ENCODE measurements around the gene NFAT5.

Gene NFAT5

DNA sequence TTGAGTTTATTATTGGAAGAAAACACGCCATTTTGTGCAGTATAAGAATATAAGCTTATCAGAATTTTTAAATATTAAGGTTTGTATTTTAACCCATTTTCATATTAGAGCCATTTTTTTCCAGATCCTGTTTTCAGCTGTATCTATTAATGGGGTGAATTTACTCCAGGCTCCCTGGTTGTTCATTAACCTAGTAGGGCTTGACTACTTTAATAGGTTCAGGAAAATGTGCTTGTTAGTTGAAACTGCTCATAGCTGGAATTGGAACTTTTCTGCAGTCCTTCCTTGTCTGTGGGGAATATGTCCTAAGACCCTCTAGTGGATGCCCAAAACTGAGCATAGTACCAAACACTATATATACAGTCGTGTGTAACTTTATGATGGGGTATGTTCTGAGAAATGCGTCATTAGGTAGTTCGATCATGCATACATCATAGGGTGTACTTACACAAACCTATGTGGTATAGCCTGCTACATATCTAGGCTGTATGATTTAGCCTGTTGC lies 28.0 kb downstream of the NFAT5 start:
- H4K20me1 ChIP-seq (ENCODE audit: insufficient read depth, low read length): peaks cover 92% of the 10 kb centered on the region
- H3K27ac ChIP-seq (ENCODE audit: low read length): no peak overlapping the region
- peaks cover 100% of the 10 kb centered on the region for H3K79me2 ChIP-seq (ENCODE audit: low read length)
- no peak overlapping the region for H2AFZ ChIP-seq (ENCODE audit: low read depth, low read length)
- H3K4me1 ChIP-seq (ENCODE audit: low read length): peaks cover 8% of the 10 kb centered on the region
- TF ChIP-seq EZH2phosphoT487 (IDR thresholded peaks at IDR 0.05; ENCODE audit: low read depth): no peak
- TF ChIP-seq, protein P1, sequence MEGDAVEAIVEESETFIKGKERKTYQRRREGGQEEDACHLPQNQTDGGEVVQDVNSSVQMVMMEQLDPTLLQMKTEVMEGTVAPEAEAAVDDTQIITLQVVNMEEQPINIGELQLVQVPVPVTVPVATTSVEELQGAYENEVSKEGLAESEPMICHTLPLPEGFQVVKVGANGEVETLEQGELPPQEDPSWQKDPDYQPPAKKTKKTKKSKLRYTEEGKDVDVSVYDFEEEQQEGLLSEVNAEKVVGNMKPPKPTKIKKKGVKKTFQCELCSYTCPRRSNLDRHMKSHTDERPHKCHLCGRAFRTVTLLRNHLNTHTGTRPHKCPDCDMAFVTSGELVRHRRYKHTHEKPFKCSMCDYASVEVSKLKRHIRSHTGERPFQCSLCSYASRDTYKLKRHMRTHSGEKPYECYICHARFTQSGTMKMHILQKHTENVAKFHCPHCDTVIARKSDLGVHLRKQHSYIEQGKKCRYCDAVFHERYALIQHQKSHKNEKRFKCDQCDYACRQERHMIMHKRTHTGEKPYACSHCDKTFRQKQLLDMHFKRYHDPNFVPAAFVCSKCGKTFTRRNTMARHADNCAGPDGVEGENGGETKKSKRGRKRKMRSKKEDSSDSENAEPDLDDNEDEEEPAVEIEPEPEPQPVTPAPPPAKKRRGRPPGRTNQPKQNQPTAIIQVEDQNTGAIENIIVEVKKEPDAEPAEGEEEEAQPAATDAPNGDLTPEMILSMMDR (IDR thresholded peaks at IDR 0.05; ENCODE audit: low read depth, low read length): no peak
- H3K36me3 ChIP-seq (replicated peaks; ENCODE audit: low read depth, low read length): peaks cover 9% of the 10 kb centered on the region
- H3K4me3 ChIP-seq (ENCODE audit: low read length): no peak overlapping the region
- no peaks in the 10 kb centered on the region for H3K27me3 ChIP-seq (ENCODE audit: low read depth, low read length)
- H3K9ac ChIP-seq (ENCODE audit: low read length): no peak overlapping the region
- no peaks in the 10 kb centered on the region for H3K9me3 ChIP-seq (ENCODE audit: insufficient read depth, low read length)
- H3K4me2 ChIP-seq (ENCODE audit: low read length): no peak overlapping the region

DNA sequence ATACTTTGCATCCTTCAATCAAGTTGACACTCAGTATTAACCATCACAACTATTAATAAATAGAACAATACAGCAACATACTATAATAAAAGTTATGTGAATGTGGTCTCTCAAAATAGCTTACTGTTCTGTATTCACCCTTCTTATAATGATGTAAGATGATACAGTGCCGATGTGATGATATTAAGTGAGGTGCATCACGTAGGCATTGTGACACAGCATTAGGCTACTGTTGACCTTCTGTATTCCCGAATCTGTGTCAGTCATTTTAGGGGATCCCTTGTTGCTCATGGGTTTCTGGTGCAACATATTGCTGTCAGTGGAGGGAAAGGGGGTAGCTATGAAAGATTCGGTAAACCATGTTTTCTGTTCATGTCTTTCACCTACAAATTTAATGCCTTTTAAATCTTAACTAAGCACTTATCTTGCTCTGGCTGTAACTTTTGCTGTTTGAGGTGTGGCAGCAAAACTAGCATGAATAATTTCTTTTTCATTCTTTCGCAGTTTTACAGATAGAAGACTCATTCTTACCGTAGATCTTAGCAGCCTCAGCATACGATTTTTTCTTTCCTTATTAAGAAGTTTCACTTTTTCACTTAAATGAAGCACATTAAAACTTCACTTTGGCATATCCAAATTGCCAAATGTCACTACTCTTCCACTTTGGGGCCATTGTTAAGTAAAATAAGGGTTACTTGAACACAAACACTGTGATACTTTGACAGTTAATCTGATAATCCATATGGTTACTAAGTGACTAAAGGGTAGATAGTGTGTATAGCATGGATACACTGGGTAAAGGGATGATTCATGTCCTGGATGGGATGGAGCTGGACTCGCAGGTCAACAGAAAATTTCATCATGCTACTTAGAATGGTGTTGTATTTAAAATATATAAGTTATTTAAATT lies 29.6 kb downstream of the NFAT5 start:
- H3K79me2 ChIP-seq (ENCODE audit: low read length): peaks cover 100% of the 10 kb centered on the region
- H3K4me2 ChIP-seq (ENCODE audit: low read length): no peak overlapping the region
- H4K20me1 ChIP-seq (ENCODE audit: insufficient read depth, low read length): peaks cover 94% of the 10 kb centered on the region

DNA sequence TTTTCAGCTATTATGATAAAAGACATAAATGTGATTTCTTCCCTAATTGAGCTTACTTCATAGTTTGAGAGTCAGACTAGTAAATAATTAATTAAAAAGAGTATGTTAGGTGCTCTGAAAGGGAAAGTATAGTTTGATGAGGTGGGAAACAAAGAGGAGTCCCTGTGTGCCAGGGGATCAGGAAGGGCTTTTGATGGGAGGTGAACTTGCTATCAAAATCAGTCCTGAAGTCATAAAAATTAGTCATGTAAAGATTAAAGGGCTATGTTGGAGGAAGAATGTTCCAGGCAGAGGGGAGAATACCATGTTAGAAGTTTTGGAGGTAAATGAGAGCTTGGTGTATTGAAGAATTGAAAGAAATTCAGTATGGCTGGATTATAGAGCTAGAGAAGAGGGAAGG lies 31.0 kb downstream of the NFAT5 start:
- Histone ChIP-seq H2AFZ (ENCODE audit: low read depth, low read length) (no peak overlapping the region), H3K4me2 (ENCODE audit: low read length) (no peak overlapping the region), H3K27ac (ENCODE audit: low read length) (no peak overlapping the region), H3K9me3 (ENCODE audit: insufficient read depth, low read length) (no peaks in the 10 kb centered on the region), H3K4me3 (ENCODE audit: low read length) (no peak overlapping the region), H3K36me3 (replicated peaks; ENCODE audit: low read depth, low read length) (peaks cover 4% of the 10 kb centered on the region), H3K9ac (ENCODE audit: low read length) (no peak overlapping the region), H3K4me1 (ENCODE audit: low read length) (peaks cover 8% of the 10 kb centered on the region; the same call in 1 of the 2 replicates), H3K79me2 (ENCODE audit: low read length) (peaks cover 100% of the 10 kb centered on the region), H4K20me1 (ENCODE audit: insufficient read depth, low read length) (peaks cover 94% of the 10 kb centered on the region), H3K27me3 (ENCODE audit: low read depth, low read length) (no peaks in the 10 kb centered on the region)
- TF ChIP-seq, protein P1 (IDR thresholded peaks at IDR 0.05; ENCODE audit: low read depth, low read length): no peak
- no peak for TF ChIP-seq EZH2phosphoT487 (IDR thresholded peaks at IDR 0.05; ENCODE audit: low read depth)

More for the DNA sequence above, 29.6 kb downstream of the NFAT5 start:
- Histone ChIP-seq H3K4me1 (ENCODE audit: low read length) (peaks cover 8% of the 10 kb centered on the region; the same call in 1 of the 2 replicates), H2AFZ (ENCODE audit: low read depth, low read length) (no peak overlapping the region), H3K4me3 (ENCODE audit: low read length) (no peak overlapping the region), H3K27ac (ENCODE audit: low read length) (no peak overlapping the region), H3K27me3 (ENCODE audit: low read depth, low read length) (no peaks in the 10 kb centered on the region), H3K36me3 (replicated peaks; ENCODE audit: low read depth, low read length) (peaks cover 3% of the 10 kb centered on the region), H3K9me3 (ENCODE audit: insufficient read depth, low read length) (no peaks in the 10 kb centered on the region), H3K9ac (ENCODE audit: low read length) (no peak overlapping the region)
- no peak for TF ChIP-seq EZH2phosphoT487 (IDR thresholded peaks at IDR 0.05; ENCODE audit: low read depth)
- TF ChIP-seq, protein P1 (IDR thresholded peaks at IDR 0.05; ENCODE audit: low read depth, low read length): no peak

GRCh38 chr16:69598045-69598444 lies 32.3 kb downstream of the NFAT5 start:
- Histone ChIP-seq H3K9me3 (ENCODE audit: insufficient read depth, low read length) (no peaks in the 10 kb centered on the region), H4K20me1 (ENCODE audit: insufficient read depth, low read length) (peaks cover 93% of the 10 kb centered on the region), H3K9ac (ENCODE audit: low read length) (no peak overlapping the region), H3K36me3 (replicated peaks; ENCODE audit: low read depth, low read length) (peaks cover 5% of the 10 kb centered on the region), H3K27me3 (ENCODE audit: low read depth, low read length) (no peaks in the 10 kb centered on the region), H3K4me2 (ENCODE audit: low read length) (no peak overlapping the region), H3K27ac (ENCODE audit: low read length) (no peak overlapping the region), H3K4me3 (ENCODE audit: low read length) (no peak overlapping the region), H3K79me2 (ENCODE audit: low read length) (peaks cover 100% of the 10 kb centered on the region), H3K4me1 (ENCODE audit: low read length) (peaks cover 8% of the 10 kb centered on the region; the same call in 1 of the 2 replicates), H2AFZ (ENCODE audit: low read depth, low read length) (no peak overlapping the region)
- TF ChIP-seq, protein P1 (IDR thresholded peaks at IDR 0.05; ENCODE audit: low read depth, low read length): no peak
- no peak for TF ChIP-seq EZH2phosphoT487 (IDR thresholded peaks at IDR 0.05; ENCODE audit: low read depth)
